SK-N-SH (cell line): ENCODE results near the gene FOXRED1. TPM values are rescaled to one million over a fixed set of nuclear protein-coding genes. Genes with fewer than 3 reads are reported as not detected.

Experiments used
- CTCF ChIA-PET: fragments of 300-600, 350-600 bp; formaldehyde crosslinking; extraction: SDS; loops from one replicate; lab custom pipeline; 2021; lab: Yijun Ruan, JAX
- POLR2A ChIA-PET: fragments of 350-600 bp; sonication (Branson Sonifier 250); formaldehyde crosslinking; extraction: SDS; loops from one replicate; lab custom pipeline; 2020; ENCODE audit warnings: antibody characterized with exemption, inconsistent platforms; lab: Yijun Ruan, JAX
- DNase-seq: peaks from one replicate; pipeline ENCODE4 v3.0.0; 2012
- H2AFZ ChIP-seq: fragments of 200-600 bp; sonication (generic); 2 replicates; pipeline ENCODE4 v1.8.1; 2016; ENCODE audit warnings: antibody characterized with exemption, mild to moderate bottlenecking, low read depth
- H3F3A ChIP-seq: fragments of 200-600 bp; sonication (generic); replicated peaks from 2 replicates; pipeline ENCODE3; 2016; ENCODE audit warnings: antibody characterized with exemption, mild to moderate bottlenecking; ENCODE audit not compliant: insufficient read depth
- H3K27ac ChIP-seq, 2 experiments: fragments of 200-500 bp in 1 of 2; fragments of 200-600 bp in 1 of 2; sonication (Bioruptor generic) in 1 of 2; sonication (generic), shearing (Covaris generic) in 1 of 2; 2 replicates each; pipeline versions ENCODE4 v1.5.1 to v1.6.1; 2014 to 2016; ENCODE audit warnings: low read depth in 2 of 2, inconsistent platforms in 1 of 2, low read length in 1 of 2, mild to moderate bottlenecking in 1 of 2, mixed read lengths in 1 of 2
- H3K27me3 ChIP-seq: fragments of 200-600 bp; sonication (generic), shearing (Covaris generic); 2 replicates; pipeline ENCODE4 v1.6.1; 2016; ENCODE audit warnings: mixed run types; ENCODE audit not compliant: insufficient read depth
- H3K36me3 ChIP-seq, 2 experiments: fragments of 200-500 bp in 1 of 2; fragments of 200-600 bp in 1 of 2; sonication (Bioruptor generic) in 1 of 2; sonication (generic) in 1 of 2; replicated peaks in 1 of 2; 2 replicates each; pipeline versions ENCODE3 to v1.5.1; 2014 to 2016; ENCODE audit warnings: low read length in 1 of 2, mild to moderate bottlenecking in 1 of 2; ENCODE audit not compliant: insufficient read depth in 2 of 2, control insufficient read depth in 1 of 2
- H3K4me1 ChIP-seq, 2 experiments: fragments of 200-500 bp in 1 of 2; fragments of 200-600 bp in 1 of 2; sonication (Bioruptor generic) in 1 of 2; sonication (generic), shearing (Covaris generic) in 1 of 2; 2 replicates each; pipeline versions ENCODE4 v1.5.1 to v1.6.1; 2014 to 2016; ENCODE audit warnings: low read depth in 1 of 2, low read length in 1 of 2, mixed run types in 1 of 2; ENCODE audit not compliant: insufficient read depth in 2 of 2, control insufficient read depth in 1 of 2
- H3K4me2 ChIP-seq: fragments of 200-600 bp; sonication (generic), shearing (Covaris generic); 2 replicates; pipeline ENCODE4 v1.6.1; 2017; ENCODE audit warnings: mixed run types
- H3K4me3 ChIP-seq, 2 experiments: fragments of 200-500 bp in 1 of 2; fragments of 200-600 bp in 1 of 2; sonication (Bioruptor generic) in 1 of 2; sonication (generic), shearing (Covaris generic) in 1 of 2; 2 replicates each; pipeline versions ENCODE4 v1.5.1 to v1.8.1; 2014 to 2016; ENCODE audit warnings: low read depth in 2 of 2, inconsistent platforms in 1 of 2, low read length in 1 of 2, mild to moderate bottlenecking in 1 of 2, mixed read lengths in 1 of 2, moderate library complexity in 1 of 2
- H3K79me2 ChIP-seq: fragments of 200-600 bp; sonication (generic); 2 replicates; pipeline ENCODE4 v1.8.1; 2017; ENCODE audit warnings: mild to moderate bottlenecking; ENCODE audit not compliant: insufficient read depth
- H3K9ac ChIP-seq: fragments of 200-600 bp; sonication (generic); 2 replicates; pipeline ENCODE4 v1.6.1; 2017; ENCODE audit warnings: mixed run types
- H3K9me2 ChIP-seq: fragments of 200-600 bp; sonication (generic); 2 replicates; pipeline ENCODE4 v1.6.1; 2017; ENCODE audit warnings: mixed run types
- H3K9me3 ChIP-seq: fragments of 200-600 bp; sonication (generic); 2 replicates; pipeline ENCODE4 v1.6.1; 2017; ENCODE audit warnings: mixed run types, mild to moderate bottlenecking, moderate library complexity
- H4K20me1 ChIP-seq: fragments of 200-600 bp; sonication (generic); 2 replicates; pipeline ENCODE4 v1.6.1; 2017; ENCODE audit warnings: mild to moderate bottlenecking, mixed run types; ENCODE audit not compliant: insufficient read depth
- CHD2 ChIP-seq: fragments of 150-350 bp; IDR thresholded peaks from 2 replicates; pipeline ENCODE4 v1.6.1; 2018; ENCODE audit warnings: low read length; ENCODE audit not compliant: partially characterized antibody
- CTCF ChIP-seq: fragments of 200-600 bp; sonication (generic); IDR thresholded peaks from 2 replicates; pipeline ENCODE4 v1.6.1; 2017; ENCODE audit warnings: antibody characterized with exemption, mild to moderate bottlenecking, moderate library complexity
- EZH2phosphoT487 ChIP-seq: fragments of 200-600 bp; sonication (generic); IDR thresholded peaks from 2 replicates; pipeline ENCODE4 v1.6.1; 2017; ENCODE audit warnings: low read depth, mixed run types, mild to moderate bottlenecking, antibody characterized with exemption, moderate library complexity, borderline replicate concordance
- JUND ChIP-seq: IDR thresholded peaks from 2 replicates; pipeline ENCODE4 v1.4.0; 2012
- MAX ChIP-seq: IDR thresholded peaks from 2 replicates; pipeline ENCODE4 v1.4.0; 2012; ENCODE audit warnings: low read depth
- MEF2A ChIP-seq: IDR thresholded peaks from 2 replicates; pipeline ENCODE4 v1.4.0; 2012; ENCODE audit warnings: low read depth, borderline replicate concordance
- MXI1 ChIP-seq: IDR thresholded peaks from 2 replicates; pipeline ENCODE4 v1.6.1; 2012; ENCODE audit warnings: mild to moderate bottlenecking, low read depth, low read length, improper control_type of control experiment
- NFIC ChIP-seq: IDR thresholded peaks from 2 replicates; pipeline ENCODE4 v1.4.0; 2012; ENCODE audit warnings: borderline replicate concordance
- PBX3 ChIP-seq: IDR thresholded peaks from 2 replicates; pipeline ENCODE4; 2012
- RXRA ChIP-seq: IDR thresholded peaks from 2 replicates; pipeline ENCODE4 v1.4.0; 2012; ENCODE audit warnings: low read depth, mild to moderate bottlenecking, borderline replicate concordance
- SIN3A ChIP-seq: IDR thresholded peaks from 2 replicates; pipeline ENCODE4 v1.6.1; 2012; ENCODE audit warnings: low read depth, mild to moderate bottlenecking, low read length, moderate library complexity, borderline replicate concordance
- SMC3 ChIP-seq: IDR thresholded peaks from 2 replicates; pipeline ENCODE4 v1.6.1; 2012; ENCODE audit warnings: low read depth, low read length, improper control_type of control experiment
- TAF1 ChIP-seq: IDR thresholded peaks from 2 replicates; pipeline ENCODE4 v1.6.1; 2012; ENCODE audit warnings: low read depth, mild to moderate bottlenecking, low read length, moderate library complexity, borderline replicate concordance
- TCF12 ChIP-seq: IDR thresholded peaks from 2 replicates; pipeline ENCODE4 v1.4.0; 2012
- USF2 ChIP-seq: fragments of 150-350 bp; IDR thresholded peaks from 2 replicates; pipeline ENCODE4 v1.6.1; 2017; ENCODE audit warnings: antibody characterized with exemption, low read length, low read depth, borderline replicate concordance
- WGBS: methylation state at CpG from one replicate; pipeline ENCODE4 v1.1.6; 2017; ENCODE audit warnings: low lambda C conversion rate; 5-methylcytosine and 5-hydroxymethylcytosine counted together
- polyA plus RNA-seq, 3 experiments: library from polyadenylated mRNA; depleted of rRNA; stranded (reverse); fragments of >200 nt; gene quantifications; 2 replicates each; pipeline ENCODE4 v1.2.3, GENCODE V29; 2012

FOXRED1 gene
- polyA plus RNA-seq, 1 of the 3 experiments (the other 2 are of a cell fraction): 35.2 TPM

- 96% methylated on average over 10 of the region's 10 CpGs for WGBS
- Histone ChIP-seq H3K9me2 (no peaks in the 10 kb centered on the region), H3K27ac (peak overlapping the region in 1 of 2 experiments; percentile 82; a peak in 2 of 4 replicates), H3K27me3 (no peaks in the 10 kb centered on the region), H3K79me2 (peaks cover 29% of the 10 kb centered on the region), H3K9me3 (no peaks in the 10 kb centered on the region), H3K36me3 (peaks cover 0 to 13% of the 10 kb centered on the region in 2 experiments), H3K4me1 (peaks cover 9 to 13% of the 10 kb centered on the region in 2 experiments; a peak in 1 of 4 replicates), H4K20me1 (peaks cover 6% of the 10 kb centered on the region; the same call in 1 of the 2 replicates), H2AFZ (peak overlapping the region; percentile 87; the same call in 1 of the 2 replicates), H3K4me2 (peak overlapping the region; percentile 96; the same call in 1 of the 2 replicates), H3F3A (peaks cover 18% of the 10 kb centered on the region), H3K9ac (no peak overlapping the region), H3K4me3 (no peak overlapping the region)
- CTCF ChIA-PET: interaction anchor here (0.6 to 1.2 kb wide), 3 partner anchors 9 to 69 kb away, joined by 3 read pairs; no protein-coding TSS in a partner anchor
- TF ChIP-seq RXRA (no peak), MEF2A (no peak), USF2 (no peak), PBX3 (no peak), TAF1 (no peak), CTCF (no peak), MAX (no peak), SMC3 (no peak), SIN3A (no peak), JUND (no peak), MXI1 (no peak), EZH2phosphoT487 (no peak), NFIC (no peak), CHD2 (no peak), TCF12 (no peak)
- POLR2A ChIA-PET: interaction anchor here (0.7 to 2.4 kb wide), 6 partner anchors 9 to 22 kb away, joined by 3 to 12 read pairs (median 4); partner anchors contain the start of genes DCPS, FOXRED1 and SRPRA
- DNase-seq: no peak
These were observed 12.8 kb downstream of the FOXRED1 start for GRCh38 chr11:126281666-126282175.
